K562 (cell line): ENCODE results near the gene ANKS3. TPM values are rescaled to one million over a fixed set of nuclear protein-coding genes. Genes with fewer than 3 reads are reported as not detected.

Source experiments
- ATAC-seq: fragments of 200-7000 bp; cut with Tn5 transposase; 3 replicates; pipeline ENCODE4 v1.9.1; 2020; ENCODE audit warnings: moderate library complexity
- BruUV-seq: library from RNA; stranded (reverse); fragments of 400-500 nt; replicated peaks from 2 replicates; lab custom pipeline; 2021; lab: Mats Ljungman, UMichigan
- CTCF ChIA-PET: fragments of 300-600 bp; formaldehyde crosslinking; extraction: SDS; loops from one replicate; lab custom pipeline; 2021; ENCODE audit warnings: low intra/inter-chr PET ratio; lab: Yijun Ruan, JAX
- POLR2A ChIA-PET: fragments of 300-600, 350-650 bp; sonication (Branson Sonifier 250); formaldehyde crosslinking; extraction: SDS; loops from one replicate; lab custom pipeline; 2021; ENCODE audit warnings: antibody characterized with exemption, inconsistent platforms; lab: Yijun Ruan, JAX
- DNase-seq, 4 experiments: peaks; one replicate each; pipeline versions ENCODE4 v3.0.0 to v3.0.0-alpha.2; 2011 to 2018; ENCODE audit warnings: low spot score in 3 of 4, mixed read lengths in 3 of 4; ENCODE audit errors: extremely low read depth in 1 of 4
- FAIRE-seq: peaks from 2 replicates; lab custom pipeline; 2011; peaks lifted over from hg19 to GRCh38; lab: Jason Lieb, UNC
- H2AFZ ChIP-seq: 2 replicates; pipeline ENCODE4 v1.6.0; 2011; ENCODE audit warnings: low read depth, low read length, control low read depth, inconsistent platforms
- H3K27ac ChIP-seq: fragments of 200-600 bp; 3 replicates; pipeline ENCODE4 v1.8.0; 2011; ENCODE audit warnings: low read depth, mild to moderate bottlenecking, control low read depth, inconsistent platforms, low read length, moderate library complexity, mixed read lengths; ENCODE audit errors: extremely low read depth
- H3K27me3 ChIP-seq, 2 experiments: fragments of 300-600 bp in 1 of 2; 2 replicates in 1 of 2; 3 replicates in 1 of 2; pipeline versions ENCODE4 v1.6.0 to v1.8.0; 2011; ENCODE audit warnings: inconsistent platforms in 2 of 2, low read length in 2 of 2, mild to moderate bottlenecking in 1 of 2, mixed read lengths in 1 of 2, moderate library complexity in 1 of 2; ENCODE audit not compliant: control insufficient read depth in 2 of 2, insufficient read depth in 2 of 2
- H3K36me3 ChIP-seq: fragments of 300-600 bp; 3 replicates; pipeline ENCODE4 v1.8.0; 2011; ENCODE audit warnings: mild to moderate bottlenecking, low read length, inconsistent platforms; ENCODE audit not compliant: control insufficient read depth, insufficient read depth
- H3K4me1 ChIP-seq, 2 experiments: fragments of 200-600 bp in 1 of 2; replicated peaks in 1 of 2; 2 replicates in 1 of 2; 3 replicates in 1 of 2; pipeline versions ENCODE4 v1.5.1 to v1.8.0; 2011; ENCODE audit warnings: inconsistent platforms in 2 of 2, low read length in 2 of 2, mild to moderate bottlenecking in 1 of 2, mixed read lengths in 1 of 2, moderate library complexity in 1 of 2; ENCODE audit not compliant: control insufficient read depth in 2 of 2, insufficient read depth in 2 of 2
- H3K4me2 ChIP-seq: 2 replicates; pipeline ENCODE4 v1.6.1; 2011; ENCODE audit warnings: low read length, control low read depth, inconsistent platforms, mixed read lengths; ENCODE audit not compliant: insufficient read depth
- H3K4me3 ChIP-seq: fragments of 200-600 bp; sonication (generic), shearing (Covaris generic); 2 replicates; pipeline ENCODE4 v1.5.1; 2016; ENCODE audit warnings: control low read depth, inconsistent platforms
- H3K79me2 ChIP-seq: fragments of 200-600 bp; 3 replicates; pipeline ENCODE4 v1.8.0; 2011; ENCODE audit warnings: low read length, inconsistent platforms; ENCODE audit not compliant: control insufficient read depth, insufficient read depth
- H3K9ac ChIP-seq, 2 experiments: 2 replicates each; pipeline versions ENCODE4 v1.6.0 to v1.6.1; 2011; ENCODE audit warnings: low read depth in 2 of 2, low read length in 2 of 2, control low read depth in 1 of 2, inconsistent platforms in 1 of 2, mild to moderate bottlenecking in 1 of 2, mixed read lengths in 1 of 2; ENCODE audit not compliant: insufficient read depth in 1 of 2
- H3K9me1 ChIP-seq: one replicate; pipeline ENCODE4 v1.6.0; 2011; ENCODE audit warnings: inconsistent platforms, mild to moderate bottlenecking, low read length, moderate library complexity; ENCODE audit not compliant: control insufficient read depth, insufficient read depth
- H3K9me3 ChIP-seq: replicated peaks from 2 replicates; pipeline ENCODE4 v1.5.1; 2011; ENCODE audit warnings: low read depth, low read length, inconsistent platforms; ENCODE audit not compliant: control insufficient read depth, insufficient read depth
- H4K20me1 ChIP-seq: replicated peaks from 2 replicates; pipeline ENCODE4 v1.6.1; 2011; ENCODE audit warnings: low read length, inconsistent platforms, mixed read lengths; ENCODE audit not compliant: control insufficient read depth, insufficient read depth
- HINFP ChIP-seq: fragments of 450-650 bp; conservative IDR thresholded peaks from 2 replicates; pipeline ENCODE4 v1.6.1; 2016; ENCODE audit warnings: missing genetic modification characterization, low read depth, mild to moderate bottlenecking, control low read depth, missing compliant biosample characterization
- LEF1 ChIP-seq: fragments of 450-650 bp; IDR thresholded peaks from 2 replicates; pipeline ENCODE4 v1.6.1; 2016; ENCODE audit warnings: mild to moderate bottlenecking
- MAFF ChIP-seq: IDR thresholded peaks from 2 replicates; pipeline ENCODE4 v1.6.1; 2012; ENCODE audit warnings: low read length, improper control_type of control experiment
- NFIC ChIP-seq: fragments of 450-650 bp; IDR thresholded peaks from 2 replicates; pipeline ENCODE4 v1.6.1; 2017; ENCODE audit warnings: mild to moderate bottlenecking, inconsistent platforms
- NONO ChIP-seq, 2 experiments: fragments of 200-400 bp in 1 of 2; fragments of 450-650 bp in 1 of 2; formaldehyde crosslinking in 1 of 2; IDR thresholded peaks; 2 replicates each; pipeline ENCODE4 v1.6.1; 2017; ENCODE audit warnings: low read depth in 2 of 2, mild to moderate bottlenecking in 2 of 2, moderate library complexity in 2 of 2, low read length in 1 of 2
- WGBS: fragments of 100-300 bp; shearing (Covaris generic); methylation state at CpG from one replicate; pipeline ENCODE4 v1.1.6; 2016; ENCODE audit warnings: low coverage, mixed read lengths; ENCODE audit not compliant: insufficient coverage; ENCODE audit errors: missing lambda C conversion rate; 5-methylcytosine and 5-hydroxymethylcytosine counted together
- in situ Hi-C: fragments of 300-500 bp; cut with MboI; formaldehyde crosslinking; loops from 4 replicates; pipeline ENCODE4 v1.15.0; 2018; ENCODE audit warnings: inconsistent platforms, mixed read lengths
- intact Hi-C: fragments of 100-400 bp; cut with micrococcal nuclease; formaldehyde crosslinking; loops from 2 replicates; pipeline ENCODE4 v1.14.2; 2022
- polyA plus RNA-seq, 8 experiments: library from polyadenylated mRNA; depleted of rRNA in 4 of 8; stranded (reverse) in 5 of 8; unstranded in 3 of 8; fragments of >200 nt; fragmentation: Nextera tagmentation in 2 of 8; fragmentation: Illumina TruSeq in 1 of 8; extraction: Ambion mirVana in 2 of 8; extraction: Trizol in 1 of 8; gene quantifications; 2 replicates each; pipeline versions ENCODE4 v1.2.1 to v1.2.3, GENCODE V29; 2011 to 2014; ENCODE audit warnings: inconsistent platforms in 1 of 8, missing spikeins in 1 of 8
- total RNA-seq, 7 experiments: library from RNA; depleted of rRNA in 6 of 7; stranded (reverse); fragments of >200 nt in 6 of 7; fragmentation: Illumina TruSeq in 2 of 7; extraction: Trizol in 2 of 7; gene quantifications; 2 replicates each; pipeline versions ENCODE4 v1.2.1 to v1.2.3, GENCODE V29; 2011 to 2021; ENCODE audit warnings: low replicate concordance in 1 of 7

Gene ANKS3
- total and polyA plus RNA-seq, 9 of the 15 experiments (the other 6 are each of a cell fraction or from before 2014, with no cell fraction given), result 0.43 to 25.7 (median 14.8) TPM

GRCh38 chr16:4679156-4679849 lies 54.8 kb downstream of the ANKS3 start:
- intact Hi-C loops (no loop called here), in situ Hi-C loops (no loop called here)
- Histone ChIP-seq H3K9ac (peak overlapping the region in 1 of 2 experiments; percentile 68; a peak in 1 of 4 replicates), H3K4me1 (peaks cover 0 to 65% of the 10 kb centered on the region in 2 experiments; a peak in 2 of 5 replicates), H3K4me3 (no peak overlapping the region), H3K27me3 (no peaks in the 10 kb centered on the region), H3K27ac (no peak overlapping the region), H3K4me2 (no peak overlapping the region), H3K79me2 (no peaks in the 10 kb centered on the region), H3K9me1 (no peaks in the 10 kb centered on the region)
- WGBS, result 64% methylated on average over 16 of the region's 20 CpGs
- no TSS peak for BruUV-seq
- FAIRE-seq, result no peak
- POLR2A ChIA-PET, result interaction anchor here (0.6 kb wide), 1 partner anchor 393 kb away, joined by 4 read pairs; no protein-coding TSS in a partner anchor
- DNase-seq, result no peak
- peak; percentile 78 for TF ChIP-seq NFIC
- no peak for TF ChIP-seq HINFP
- TF ChIP-seq, all 486 proteins: peak for 1
- H3K36me3 ChIP-seq, result peaks cover 43% of the 10 kb centered on the region; the same call in 1 of the 3 replicates
- CTCF ChIA-PET, result no interaction called here
- no peaks in the 10 kb centered on the region for H4K20me1 ChIP-seq
- no peak overlapping the region for H2AFZ ChIP-seq
- ATAC-seq, result no peak
- H3K9me3 ChIP-seq, result no peaks in the 10 kb centered on the region

- POLR2A ChIA-PET, result no interaction called here
- TF ChIP-seq NONO (IDR thresholded peaks at IDR 0.05; ENCODE audit: low read depth in 2 of 2, low read length in 1 of 2) (no peak), LEF1 (no peak), MAFF (no peak)
Observed at GRCh38 chr16:4678596-4678995, 55.5 kb downstream of the ANKS3 start.

More at GRCh38 chr16:4678596-4678995, 55.5 kb downstream of the ANKS3 start:
- no peaks in the 10 kb centered on the region for H3K27me3 ChIP-seq
- no peak overlapping the region for H3K27ac ChIP-seq
- H2AFZ ChIP-seq, result no peak overlapping the region
- peaks cover 38% of the 10 kb centered on the region; the same call in 1 of the 3 replicates for H3K36me3 ChIP-seq
- H3K9ac ChIP-seq, result no peak overlapping the region
- intact Hi-C loops (no loop called here), in situ Hi-C loops (no loop called here)
- no peak for DNase-seq
- no peak for ATAC-seq
- no peaks in the 10 kb centered on the region for H3K9me3 ChIP-seq
- BruUV-seq, result no TSS peak
- CTCF ChIA-PET, result no interaction called here
- peaks cover 0 to 67% of the 10 kb centered on the region in 2 experiments; a peak in 2 of 5 replicates for H3K4me1 ChIP-seq
- no peak overlapping the region for H3K4me3 ChIP-seq
- no peaks in the 10 kb centered on the region for H3K9me1 ChIP-seq
- WGBS, result 86% methylated on average over 6 of the region's 6 CpGs
- H3K79me2 ChIP-seq, result no peaks in the 10 kb centered on the region
- no peak for FAIRE-seq
- no peak overlapping the region for H3K4me2 ChIP-seq
- no peaks in the 10 kb centered on the region for H4K20me1 ChIP-seq
